ENCODE data around the gene ACTN2.

ACTN2 gene

DNA sequence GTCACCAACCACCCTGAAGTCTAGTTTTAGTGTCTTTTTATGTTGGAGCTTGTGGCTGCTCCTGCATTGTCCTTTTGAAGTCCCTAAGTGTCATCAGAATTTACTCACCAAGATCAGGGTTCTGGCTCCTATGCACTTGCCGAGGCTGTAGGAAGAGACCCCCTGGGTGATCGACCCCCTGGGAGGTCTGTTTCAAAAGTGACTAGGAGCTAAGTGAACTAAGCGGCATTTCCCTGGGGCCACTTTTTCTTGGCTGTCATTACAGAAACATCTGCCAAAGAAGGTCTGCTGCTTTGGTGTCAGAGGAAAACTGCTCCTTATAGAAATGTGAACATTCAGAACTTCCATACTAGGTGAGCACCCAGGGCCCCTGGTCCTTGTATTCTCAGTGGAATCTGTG is 39.4 kb downstream of the ACTN2 start:
- Histone ChIP-seq H3K27ac (no peak overlapping the region), H3K4me3 (no peak overlapping the region), H3K4me1 (no peaks in the 10 kb centered on the region), H3K36me3 (no peaks in the 10 kb centered on the region), H3K9me3 (no peaks in the 10 kb centered on the region), H3K27me3 (no peaks in the 10 kb centered on the region)
- intact Hi-C loops (cut with DNase I; ENCODE audit: low total_unique reads) = no loop called here
- TF ChIP-seq, protein P1, sequence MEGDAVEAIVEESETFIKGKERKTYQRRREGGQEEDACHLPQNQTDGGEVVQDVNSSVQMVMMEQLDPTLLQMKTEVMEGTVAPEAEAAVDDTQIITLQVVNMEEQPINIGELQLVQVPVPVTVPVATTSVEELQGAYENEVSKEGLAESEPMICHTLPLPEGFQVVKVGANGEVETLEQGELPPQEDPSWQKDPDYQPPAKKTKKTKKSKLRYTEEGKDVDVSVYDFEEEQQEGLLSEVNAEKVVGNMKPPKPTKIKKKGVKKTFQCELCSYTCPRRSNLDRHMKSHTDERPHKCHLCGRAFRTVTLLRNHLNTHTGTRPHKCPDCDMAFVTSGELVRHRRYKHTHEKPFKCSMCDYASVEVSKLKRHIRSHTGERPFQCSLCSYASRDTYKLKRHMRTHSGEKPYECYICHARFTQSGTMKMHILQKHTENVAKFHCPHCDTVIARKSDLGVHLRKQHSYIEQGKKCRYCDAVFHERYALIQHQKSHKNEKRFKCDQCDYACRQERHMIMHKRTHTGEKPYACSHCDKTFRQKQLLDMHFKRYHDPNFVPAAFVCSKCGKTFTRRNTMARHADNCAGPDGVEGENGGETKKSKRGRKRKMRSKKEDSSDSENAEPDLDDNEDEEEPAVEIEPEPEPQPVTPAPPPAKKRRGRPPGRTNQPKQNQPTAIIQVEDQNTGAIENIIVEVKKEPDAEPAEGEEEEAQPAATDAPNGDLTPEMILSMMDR (IDR thresholded peaks at IDR 0.05) = no peak
- no peak for DNase-seq

DNA sequence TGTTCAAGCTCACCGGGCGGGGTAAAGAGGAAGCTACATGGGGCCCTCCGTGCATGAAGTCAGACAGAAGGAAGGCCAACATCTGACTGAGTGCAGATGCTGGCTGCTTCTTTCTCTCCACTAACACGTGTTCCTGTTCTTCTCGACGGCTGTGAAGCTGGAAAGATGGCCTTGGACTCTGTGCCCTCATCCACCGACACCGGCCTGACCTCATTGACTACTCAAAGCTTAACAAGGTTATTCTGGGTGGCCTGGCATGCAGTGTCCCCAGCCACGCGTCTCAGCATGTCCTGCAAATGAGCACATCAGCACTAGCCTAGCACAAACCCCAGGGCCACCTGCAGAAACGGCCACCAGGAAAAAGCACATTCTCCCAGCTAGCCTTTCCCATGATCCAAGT is 41.2 kb downstream of the ACTN2 start:
- Histone ChIP-seq H3K9me3 (no peaks in the 10 kb centered on the region), H3K27ac (no peak overlapping the region), H3K4me3 (no peak overlapping the region), H3K4me1 (no peaks in the 10 kb centered on the region), H3K36me3 (no peaks in the 10 kb centered on the region), H3K27me3 (no peaks in the 10 kb centered on the region)
- TF ChIP-seq, protein P1 (IDR thresholded peaks at IDR 0.05) = no peak
- no peak for DNase-seq
- intact Hi-C loops (cut with DNase I; ENCODE audit: low total_unique reads) = no loop called here

DNA sequence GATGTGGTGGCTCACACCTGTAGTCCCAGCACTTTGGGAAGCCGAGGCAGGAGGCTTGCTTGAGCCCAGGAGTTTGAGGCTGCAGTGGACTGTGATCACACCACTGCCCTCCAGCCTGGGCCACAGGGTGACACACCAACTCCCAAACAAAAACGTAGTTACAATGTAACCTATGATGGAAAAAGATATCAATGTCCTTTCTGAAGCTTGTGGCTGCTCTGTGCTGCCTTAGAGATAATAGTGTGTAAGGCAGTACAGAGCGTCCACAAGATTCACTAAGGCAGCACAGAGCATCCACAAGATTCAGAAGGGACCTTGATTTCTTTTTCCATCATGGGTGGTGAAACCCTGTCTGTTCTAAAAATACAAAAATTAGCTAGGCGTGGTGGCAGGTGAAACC is 42.5 kb downstream of the ACTN2 start:
- Histone ChIP-seq H3K27ac (no peak overlapping the region), H3K27me3 (no peaks in the 10 kb centered on the region), H3K4me3 (no peak overlapping the region), H3K9me3 (no peaks in the 10 kb centered on the region), H3K36me3 (peaks cover 0 to 5% (median 0%) of the 10 kb centered on the region in 3 donors), H3K4me1 (no peaks in the 10 kb centered on the region)
- TF ChIP-seq, protein P1 (IDR thresholded peaks at IDR 0.05) = no peak
- no peak for DNase-seq
- intact Hi-C loops (cut with DNase I; ENCODE audit: low total_unique reads) = no loop called here

DNA sequence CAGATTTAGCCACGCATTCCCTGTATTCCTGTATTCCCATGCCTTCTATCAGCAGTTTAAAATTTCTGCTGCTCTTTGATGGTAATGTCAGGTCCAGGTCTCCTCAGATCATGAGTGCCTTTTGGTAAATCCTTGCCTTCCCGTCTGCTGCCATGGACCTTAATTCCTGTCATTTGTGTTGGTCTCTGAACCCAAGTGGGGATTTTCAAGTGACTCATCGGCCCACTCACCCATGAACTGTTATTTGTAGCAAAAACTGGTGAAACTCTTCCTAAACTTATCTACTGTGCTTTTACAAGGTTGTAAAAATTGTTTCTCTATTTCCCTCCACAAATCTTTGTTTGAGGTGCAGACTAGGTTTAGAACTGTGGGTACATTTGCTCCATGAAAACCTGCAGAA is 47.4 kb downstream of the ACTN2 start:
- Histone ChIP-seq H3K27me3 (no peaks in the 10 kb centered on the region), H3K4me3 (no peak overlapping the region), H3K36me3 (peaks cover 0 to 24% (median 19%) of the 10 kb centered on the region in 3 donors), H3K9me3 (no peaks in the 10 kb centered on the region), H3K27ac (no peak overlapping the region), H3K4me1 (no peaks in the 10 kb centered on the region)
- DNase-seq = no peak
- intact Hi-C loops (cut with DNase I; ENCODE audit: low total_unique reads) = no loop called here
- TF ChIP-seq, protein P1 (IDR thresholded peaks at IDR 0.05) = no peak

- TF ChIP-seq, protein P1 (IDR thresholded peaks at IDR 0.05) = no peak
- H3K9me3 ChIP-seq = no peaks in the 10 kb centered on the region
- H3K36me3 ChIP-seq = peaks cover 2 to 25% (median 19%) of the 10 kb centered on the region in 3 donors
- no peaks in the 10 kb centered on the region for H3K27me3 ChIP-seq
- no peaks in the 10 kb centered on the region for H3K4me1 ChIP-seq
- no peak for DNase-seq
- H3K4me3 ChIP-seq = no peak overlapping the region
- no peak overlapping the region for H3K27ac ChIP-seq
- intact Hi-C loops (cut with DNase I; ENCODE audit: low total_unique reads) = no loop called here
These were observed 48.0 kb downstream of the ACTN2 start for GRCh38 chr1:236734141-236734765.

- intact Hi-C loops (cut with DNase I; ENCODE audit: low total_unique reads) = no loop called here
- TF ChIP-seq, protein P1 (IDR thresholded peaks at IDR 0.05) = no peak
These were observed 50.5 kb downstream of the ACTN2 start for GRCh38 chr1:236736761-236737160.

More at GRCh38 chr1:236736761-236737160, 50.5 kb downstream of the ACTN2 start:
- Histone ChIP-seq H3K36me3 (peaks cover 21 to 38% (median 34%) of the 10 kb centered on the region in 3 donors), H3K4me3 (no peak overlapping the region), H3K27me3 (no peaks in the 10 kb centered on the region), H3K4me1 (no peaks in the 10 kb centered on the region), H3K27ac (no peak overlapping the region), H3K9me3 (no peaks in the 10 kb centered on the region)
- no peak for DNase-seq

All from tibial artery (tissue), 4 donors.